OCI-LY1 (cell line): Measurements from ENCODE around the gene SETMAR.

Source experiments
- H2AFZ ChIP-seq: fragments of 200-600 bp; sonication (generic), shearing (Covaris generic); 2 replicates; pipeline ENCODE4 v1.6.0; 2014; ENCODE audit warnings: antibody characterized with exemption, mild to moderate bottlenecking, low read length
- H3F3A ChIP-seq: fragments of 200-600 bp; sonication (generic), shearing (Covaris generic); 2 replicates; pipeline ENCODE4 v1.6.0; 2014; ENCODE audit warnings: mild to moderate bottlenecking, antibody characterized with exemption, low read length, moderate library complexity; ENCODE audit not compliant: insufficient read depth
- H3K27ac ChIP-seq: fragments of 200-600 bp; sonication (generic); 2 replicates; pipeline ENCODE4 v1.5.1; 2014; ENCODE audit warnings: low read length, mixed run types, mild to moderate bottlenecking, low read depth; ENCODE audit not compliant: poor library complexity, severe bottlenecking
- H3K27me3 ChIP-seq: fragments of 200-600 bp; sonication (generic); 2 replicates; pipeline ENCODE4 v1.6.0; 2014; ENCODE audit warnings: antibody characterized with exemption, mild to moderate bottlenecking, low read length, moderate library complexity; ENCODE audit not compliant: insufficient read depth
- H3K36me3 ChIP-seq: fragments of 200-600 bp; sonication (generic); 2 replicates; pipeline ENCODE4 v1.6.1; 2014; ENCODE audit warnings: mild to moderate bottlenecking, antibody characterized with exemption, low read length, moderate library complexity, mixed read lengths; ENCODE audit not compliant: insufficient read depth
- H3K4me1 ChIP-seq: fragments of 200-600 bp; sonication (generic); 2 replicates; pipeline ENCODE4 v1.5.1; 2014; ENCODE audit warnings: mild to moderate bottlenecking, low read length, moderate library complexity; ENCODE audit not compliant: insufficient read depth, severe bottlenecking
- H3K4me2 ChIP-seq: fragments of 200-600 bp; sonication (generic), shearing (Covaris generic); 2 replicates; pipeline ENCODE4 v1.6.1; 2014; ENCODE audit warnings: low read length
- H3K4me3 ChIP-seq: fragments of 200-600 bp; sonication (generic); 2 replicates; pipeline ENCODE4 v1.5.1; 2014; ENCODE audit warnings: low read length, low read depth, mild to moderate bottlenecking, mixed read lengths; ENCODE audit not compliant: poor library complexity, severe bottlenecking
- H3K79me2 ChIP-seq: fragments of 200-600 bp; shearing (Covaris generic); 2 replicates; pipeline ENCODE4 v1.6.1; 2016; ENCODE audit warnings: mixed run types, low read length, mixed read lengths; ENCODE audit not compliant: insufficient read depth
- H3K9ac ChIP-seq: fragments of 200-600 bp; sonication (generic), shearing (Covaris generic); 2 replicates; pipeline ENCODE4 v1.6.1; 2014; ENCODE audit warnings: mild to moderate bottlenecking, low read length, mixed read lengths
- H3K9me2 ChIP-seq: fragments of 200-600 bp; sonication (generic), shearing (Covaris generic); 2 replicates; pipeline ENCODE4 v1.6.1; 2014; ENCODE audit warnings: low read depth, mild to moderate bottlenecking, low read length, mixed read lengths
- H3K9me3 ChIP-seq: fragments of 200-600 bp; shearing (Covaris generic); 2 replicates; pipeline ENCODE4 v1.6.1; 2014; ENCODE audit warnings: low read length, mixed read lengths
- H4K20me1 ChIP-seq: fragments of 200-600 bp; sonication (generic), shearing (Covaris generic); 2 replicates; pipeline ENCODE4 v1.6.0; 2016; ENCODE audit warnings: mild to moderate bottlenecking, low read length; ENCODE audit not compliant: insufficient read depth
- EZH2 ChIP-seq: fragments of 200-600 bp; sonication (generic), shearing (Covaris generic); IDR thresholded peaks from 2 replicates; pipeline ENCODE4 v1.8.0; 2017; ENCODE audit warnings: borderline replicate concordance, mixed run types, mild to moderate bottlenecking, antibody characterized with exemption, low read length, moderate library complexity, mixed read lengths
- TF ChIP-seq, protein P1 (sequence below): fragments of 200-600 bp; sonication (generic), shearing (Covaris generic); IDR thresholded peaks from 2 replicates; pipeline ENCODE4 v1.5.1; 2017; ENCODE audit warnings: mild to moderate bottlenecking, antibody characterized with exemption, low read length, moderate library complexity, mixed read lengths

SETMAR gene

DNA sequence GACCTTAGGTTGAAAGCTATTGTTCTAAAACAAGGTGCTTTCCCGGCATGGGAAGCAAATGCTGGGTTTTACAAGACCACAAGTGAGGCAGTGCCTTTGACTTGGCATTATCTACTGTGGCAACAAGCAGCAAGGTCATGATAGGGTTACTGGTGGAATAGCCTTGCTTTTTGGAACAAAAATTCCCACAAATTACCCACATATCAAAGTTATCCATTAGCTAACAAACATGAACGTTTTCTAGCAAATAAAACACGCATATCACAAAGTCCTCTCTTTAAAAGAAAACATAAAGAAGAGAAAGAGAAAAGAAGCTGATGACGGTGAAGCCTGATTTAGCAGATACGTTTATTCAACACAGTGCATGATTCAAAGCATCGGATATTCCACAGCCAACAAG, 57.6 kb downstream of the SETMAR start:
- H3K27ac ChIP-seq, result no peak overlapping the region
- no peak overlapping the region for H3K9ac ChIP-seq
- no peaks in the 10 kb centered on the region for H3K9me3 ChIP-seq
- H3K36me3 ChIP-seq, result no peaks in the 10 kb centered on the region
- no peaks in the 10 kb centered on the region for H3K79me2 ChIP-seq
- no peaks in the 10 kb centered on the region for H3K4me1 ChIP-seq
- no peaks in the 10 kb centered on the region for H3K9me2 ChIP-seq
- H3K27me3 ChIP-seq, result no peaks in the 10 kb centered on the region
- no peaks in the 10 kb centered on the region for H4K20me1 ChIP-seq
- no peak for TF ChIP-seq EZH2
- TF ChIP-seq, protein P1, sequence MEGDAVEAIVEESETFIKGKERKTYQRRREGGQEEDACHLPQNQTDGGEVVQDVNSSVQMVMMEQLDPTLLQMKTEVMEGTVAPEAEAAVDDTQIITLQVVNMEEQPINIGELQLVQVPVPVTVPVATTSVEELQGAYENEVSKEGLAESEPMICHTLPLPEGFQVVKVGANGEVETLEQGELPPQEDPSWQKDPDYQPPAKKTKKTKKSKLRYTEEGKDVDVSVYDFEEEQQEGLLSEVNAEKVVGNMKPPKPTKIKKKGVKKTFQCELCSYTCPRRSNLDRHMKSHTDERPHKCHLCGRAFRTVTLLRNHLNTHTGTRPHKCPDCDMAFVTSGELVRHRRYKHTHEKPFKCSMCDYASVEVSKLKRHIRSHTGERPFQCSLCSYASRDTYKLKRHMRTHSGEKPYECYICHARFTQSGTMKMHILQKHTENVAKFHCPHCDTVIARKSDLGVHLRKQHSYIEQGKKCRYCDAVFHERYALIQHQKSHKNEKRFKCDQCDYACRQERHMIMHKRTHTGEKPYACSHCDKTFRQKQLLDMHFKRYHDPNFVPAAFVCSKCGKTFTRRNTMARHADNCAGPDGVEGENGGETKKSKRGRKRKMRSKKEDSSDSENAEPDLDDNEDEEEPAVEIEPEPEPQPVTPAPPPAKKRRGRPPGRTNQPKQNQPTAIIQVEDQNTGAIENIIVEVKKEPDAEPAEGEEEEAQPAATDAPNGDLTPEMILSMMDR, result no peak
- no peaks in the 10 kb centered on the region for H3F3A ChIP-seq
- no peak overlapping the region for H3K4me3 ChIP-seq
- H2AFZ ChIP-seq, result no peak overlapping the region
- no peak overlapping the region for H3K4me2 ChIP-seq

GRCh38 chr3:4362523-4362922, 59.4 kb downstream of the SETMAR start:
- H3K4me3 ChIP-seq, result no peak overlapping the region
- TF ChIP-seq, protein P1, result no peak
- no peak for TF ChIP-seq EZH2
- no peak overlapping the region for H3K4me2 ChIP-seq
- no peak overlapping the region for H3K9ac ChIP-seq
- no peaks in the 10 kb centered on the region for H3F3A ChIP-seq
- H3K27ac ChIP-seq, result no peak overlapping the region
- H4K20me1 ChIP-seq, result no peaks in the 10 kb centered on the region
- no peaks in the 10 kb centered on the region for H3K9me2 ChIP-seq
- no peaks in the 10 kb centered on the region for H3K27me3 ChIP-seq
- H3K79me2 ChIP-seq, result no peaks in the 10 kb centered on the region
- H3K36me3 ChIP-seq, result no peaks in the 10 kb centered on the region
- no peak overlapping the region for H2AFZ ChIP-seq
- no peaks in the 10 kb centered on the region for H3K4me1 ChIP-seq
- H3K9me3 ChIP-seq, result no peaks in the 10 kb centered on the region
